ENCODE measurements around the gene PAX2. TPM values are rescaled to one million over a fixed set of nuclear protein-coding genes. Genes with fewer than 3 reads are reported as not detected.

Gene PAX2
- total RNA-seq, 4 donors from 2014 or later = not detected

DNA sequence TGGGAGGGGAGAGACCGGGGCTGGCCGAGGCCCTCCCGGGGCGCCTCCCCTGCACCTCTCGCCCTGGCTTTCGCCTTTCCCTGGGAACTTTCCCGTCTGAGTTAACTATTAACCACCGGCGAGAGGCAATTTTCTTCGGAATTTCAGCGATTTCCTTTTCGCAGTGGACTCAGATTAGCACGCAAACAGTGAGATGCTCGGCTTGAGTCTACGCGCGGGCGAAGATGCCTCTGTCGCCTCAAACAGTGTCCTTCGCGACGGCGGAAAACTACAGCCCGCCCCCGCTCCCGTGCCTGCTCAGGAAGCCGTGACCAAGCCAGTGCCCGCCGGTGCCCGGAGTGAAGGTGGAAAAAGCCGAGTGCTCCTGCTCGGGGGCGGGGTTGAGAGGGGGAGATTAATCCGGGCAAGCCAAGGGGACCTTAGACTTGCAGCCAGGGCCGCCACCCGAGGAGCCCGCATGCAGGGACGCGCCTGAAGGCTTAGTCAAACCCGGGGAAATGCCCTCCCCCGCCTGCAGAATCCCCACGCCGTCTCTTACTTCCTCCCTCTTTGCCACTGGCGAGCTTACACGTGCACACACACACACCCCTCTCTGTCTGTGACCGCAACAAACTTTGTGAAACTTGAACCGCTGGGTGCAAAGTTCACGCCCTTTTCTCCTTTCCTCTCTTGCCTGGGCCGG lies 14.5 kb upstream of the PAX2 start:
- Histone ChIP-seq H3K27me3 (peaks cover 99% of the 10 kb centered on the region), H3K27ac (no peak overlapping the region), H3K4me1 (peaks cover 13 to 29% (median 24%) of the 10 kb centered on the region in 4 donors), H3K9me3 (no peaks in the 10 kb centered on the region), H3K4me3 (peak overlapping the region in 2 of 4 donors; percentile 4 to 41), H3K36me3 (no peaks in the 10 kb centered on the region)
- TF ChIP-seq, protein P1, sequence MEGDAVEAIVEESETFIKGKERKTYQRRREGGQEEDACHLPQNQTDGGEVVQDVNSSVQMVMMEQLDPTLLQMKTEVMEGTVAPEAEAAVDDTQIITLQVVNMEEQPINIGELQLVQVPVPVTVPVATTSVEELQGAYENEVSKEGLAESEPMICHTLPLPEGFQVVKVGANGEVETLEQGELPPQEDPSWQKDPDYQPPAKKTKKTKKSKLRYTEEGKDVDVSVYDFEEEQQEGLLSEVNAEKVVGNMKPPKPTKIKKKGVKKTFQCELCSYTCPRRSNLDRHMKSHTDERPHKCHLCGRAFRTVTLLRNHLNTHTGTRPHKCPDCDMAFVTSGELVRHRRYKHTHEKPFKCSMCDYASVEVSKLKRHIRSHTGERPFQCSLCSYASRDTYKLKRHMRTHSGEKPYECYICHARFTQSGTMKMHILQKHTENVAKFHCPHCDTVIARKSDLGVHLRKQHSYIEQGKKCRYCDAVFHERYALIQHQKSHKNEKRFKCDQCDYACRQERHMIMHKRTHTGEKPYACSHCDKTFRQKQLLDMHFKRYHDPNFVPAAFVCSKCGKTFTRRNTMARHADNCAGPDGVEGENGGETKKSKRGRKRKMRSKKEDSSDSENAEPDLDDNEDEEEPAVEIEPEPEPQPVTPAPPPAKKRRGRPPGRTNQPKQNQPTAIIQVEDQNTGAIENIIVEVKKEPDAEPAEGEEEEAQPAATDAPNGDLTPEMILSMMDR (IDR thresholded peaks at IDR 0.05) = no peak
- TF ChIP-seq POLR2AphosphoS5 (IDR thresholded peaks at IDR 0.05) = no peak
- no peak for TF ChIP-seq EP300 (IDR thresholded peaks at IDR 0.05; ENCODE audit: low read depth)
- no peak for TF ChIP-seq POLR2A (IDR thresholded peaks at IDR 0.05)
- no peak for DNase-seq
- intact Hi-C loops (cut with DNase I; ENCODE audit: low total_unique reads) (no loop called here), in situ Hi-C loops (cut with MboI; ENCODE audit: low pct_ligation_motif_present in 1 of 4, low pct_unique_long_range_greater_than_20kb in 1 of 4, low sequenced_read_pairs in 3 of 4) (no loop called here)
- 0 to 1% methylated on average over 4 to 49 of the region's 49 CpGs for WGBS, 2 donors (ENCODE audit: low coverage in 1 of 2)

DNA sequence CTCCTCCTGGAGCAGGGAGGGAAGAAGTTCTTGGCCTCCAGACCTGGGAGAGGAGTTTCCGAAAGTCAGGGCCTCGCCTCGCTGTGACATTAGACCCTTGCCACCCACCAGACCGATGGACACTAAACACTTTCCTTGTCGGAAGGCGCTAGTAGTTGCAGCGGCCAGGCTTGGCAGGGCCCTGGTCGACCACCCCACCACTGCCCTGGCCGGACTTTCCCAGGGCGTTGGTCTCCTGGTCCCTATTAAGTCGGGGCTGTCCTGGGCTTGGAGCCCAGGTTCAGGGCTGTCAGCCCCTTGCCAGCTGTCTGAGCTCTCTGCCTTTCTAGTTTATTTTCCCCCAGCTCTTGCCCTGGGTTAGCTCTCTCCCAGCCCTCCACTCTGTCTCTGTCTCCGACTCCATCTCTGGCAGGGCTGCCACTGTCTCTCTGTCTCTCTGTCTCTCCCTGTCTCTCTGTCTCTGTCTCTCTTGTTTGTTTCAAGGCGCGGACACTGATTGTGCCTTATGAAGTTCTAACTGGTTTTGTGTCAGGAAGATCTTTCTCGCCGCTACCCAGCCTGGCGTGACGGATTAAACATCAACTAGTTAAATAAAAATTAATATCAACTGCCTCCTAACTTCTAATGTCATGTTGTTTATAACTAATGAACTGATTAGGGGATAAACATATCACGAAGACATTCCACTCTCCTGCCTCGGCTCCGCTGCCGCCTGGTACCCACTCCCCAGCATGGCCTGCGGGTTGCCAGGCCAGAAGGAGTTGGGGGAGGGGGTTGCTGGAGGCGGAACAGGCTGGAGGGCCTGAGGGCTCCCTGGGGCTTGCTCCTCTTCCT lies 13.8 kb upstream of the PAX2 start:
- intact Hi-C loops (cut with DNase I; ENCODE audit: low total_unique reads) = no loop called here
- Histone ChIP-seq H3K9me3 (no peaks in the 10 kb centered on the region), H3K27ac (no peak overlapping the region), H3K4me3 (no peak overlapping the region), H3K36me3 (no peaks in the 10 kb centered on the region), H3K4me1 (peaks cover 13 to 29% (median 24%) of the 10 kb centered on the region in 4 donors), H3K27me3 (peaks cover 99% of the 10 kb centered on the region)
- no peak for DNase-seq
- in situ Hi-C loops (cut with MboI; ENCODE audit: low pct_ligation_motif_present in 1 of 4, low pct_unique_long_range_greater_than_20kb in 1 of 4, low sequenced_read_pairs in 3 of 4) = no loop called here
- WGBS, 2 donors (ENCODE audit: low coverage in 1 of 2) = 41 to 48% methylated on average over 12 to 23 of the region's 24 CpGs
- TF ChIP-seq EP300 (IDR thresholded peaks at IDR 0.05; ENCODE audit: low read depth) (no peak), POLR2A (IDR thresholded peaks at IDR 0.05) (no peak), POLR2AphosphoS5 (IDR thresholded peaks at IDR 0.05) (no peak)
- TF ChIP-seq, protein P1 (IDR thresholded peaks at IDR 0.05) = no peak

DNA sequence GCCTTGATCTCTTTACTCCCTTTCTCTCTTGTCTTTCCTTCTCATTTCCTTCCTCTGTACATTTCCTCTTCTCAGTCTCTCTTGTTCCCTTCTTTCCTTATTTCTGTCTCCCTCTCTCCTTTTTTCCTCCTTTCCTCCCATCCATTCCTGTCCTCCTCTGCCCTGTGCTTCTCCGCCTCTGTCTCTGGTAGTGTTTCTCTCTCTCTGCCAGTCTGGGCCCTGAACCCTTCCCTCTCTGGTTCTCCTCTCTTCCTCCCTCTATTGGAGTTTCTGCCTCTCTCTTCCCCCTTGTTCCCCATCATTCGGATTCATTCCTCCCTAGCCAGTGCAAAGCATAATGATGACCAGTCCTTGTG lies 13.2 kb upstream of the PAX2 start:
- WGBS, 2 donors (ENCODE audit: low coverage in 1 of 2) = 67 to 92% methylated on average over 1 to 2 of the region's 2 CpGs
- peaks cover 100% of the 10 kb centered on the region for H3K27me3 ChIP-seq
- DNase-seq = no peak
- intact Hi-C loops (cut with DNase I; ENCODE audit: low total_unique reads) = no loop called here
- no peaks in the 10 kb centered on the region for H3K9me3 ChIP-seq
- TF ChIP-seq POLR2A (IDR thresholded peaks at IDR 0.05) (no peak), EP300 (IDR thresholded peaks at IDR 0.05; ENCODE audit: low read depth) (no peak), POLR2AphosphoS5 (IDR thresholded peaks at IDR 0.05) (no peak)
- TF ChIP-seq, protein P1 (IDR thresholded peaks at IDR 0.05) = no peak
- H3K27ac ChIP-seq = no peak overlapping the region
- peaks cover 13 to 29% (median 25%) of the 10 kb centered on the region in 4 donors for H3K4me1 ChIP-seq
- no peaks in the 10 kb centered on the region for H3K36me3 ChIP-seq
- in situ Hi-C loops (cut with MboI; ENCODE audit: low pct_ligation_motif_present in 1 of 4, low pct_unique_long_range_greater_than_20kb in 1 of 4, low sequenced_read_pairs in 3 of 4) = no loop called here
- no peak overlapping the region for H3K4me3 ChIP-seq

DNA sequence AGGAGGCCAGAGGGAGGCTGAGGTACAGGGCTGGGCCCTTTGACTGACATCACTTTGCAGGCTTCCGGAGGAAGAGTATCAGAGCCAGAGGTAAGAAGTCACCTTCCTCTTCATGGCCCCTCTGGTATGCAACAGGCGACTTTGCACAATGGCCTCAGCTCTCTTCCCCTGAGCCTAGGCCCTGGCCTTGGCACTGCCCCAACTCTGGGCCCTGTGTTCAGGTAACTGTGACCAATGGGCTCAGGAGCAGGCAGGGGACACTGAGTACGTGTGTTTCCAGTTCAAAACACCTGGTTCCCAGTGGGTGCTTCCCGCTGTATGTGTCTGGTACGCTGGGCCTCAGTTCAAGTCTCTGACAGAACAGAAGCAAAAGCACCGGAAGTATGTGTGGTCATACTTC lies 12.1 kb upstream of the PAX2 start:
- no peak for DNase-seq
- intact Hi-C loops (cut with DNase I; ENCODE audit: low total_unique reads) = no loop called here
- Histone ChIP-seq H3K9me3 (no peaks in the 10 kb centered on the region), H3K27me3 (peaks cover 100% of the 10 kb centered on the region), H3K27ac (no peak overlapping the region), H3K36me3 (no peaks in the 10 kb centered on the region), H3K4me1 (peaks cover 13 to 37% (median 35%) of the 10 kb centered on the region in 4 donors), H3K4me3 (no peak overlapping the region)
- in situ Hi-C loops (cut with MboI; ENCODE audit: low pct_ligation_motif_present in 1 of 4, low pct_unique_long_range_greater_than_20kb in 1 of 4, low sequenced_read_pairs in 3 of 4) = no loop called here
- TF ChIP-seq EP300 (IDR thresholded peaks at IDR 0.05; ENCODE audit: low read depth) = no peak
- TF ChIP-seq POLR2A (IDR thresholded peaks at IDR 0.05) = no peak
- no peak for TF ChIP-seq POLR2AphosphoS5 (IDR thresholded peaks at IDR 0.05)
- TF ChIP-seq, protein P1 (IDR thresholded peaks at IDR 0.05) = no peak
- WGBS, 2 donors (ENCODE audit: low coverage in 1 of 2) = 72 to 83% methylated on average over 2 to 6 of the region's 6 CpGs
